GM19452 (cell line): ENCODE data around the gene CALHM5.
A peak's percentile ranks its signal among the peaks of the same experiment; 100 is the strongest.

ENCODE experiments used
- ATAC-seq: cut with Tn5 transposase; IDR thresholded peaks from one replicate; pipeline ENCODE4 v1.9.1; 2021; ENCODE audit not compliant: unreplicated experiment

Gene CALHM5

DNA sequence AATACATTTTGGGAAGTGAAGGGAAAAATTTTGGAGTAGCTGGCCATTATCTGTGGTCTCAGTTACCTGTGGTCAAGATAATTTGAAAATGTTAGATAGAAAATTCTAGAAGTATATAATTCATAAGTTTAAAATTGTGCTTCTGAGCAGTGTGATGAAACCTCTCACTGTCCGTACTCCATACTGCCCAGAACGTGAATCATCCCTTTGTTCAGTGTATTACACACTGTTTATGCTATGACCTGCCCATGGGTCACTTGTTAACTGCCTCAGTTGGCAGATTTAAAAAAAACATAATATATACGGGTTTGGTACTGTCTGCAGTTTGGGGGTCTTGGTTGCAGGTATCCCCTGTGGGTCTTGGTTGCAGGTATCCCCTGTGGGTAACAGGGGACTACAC, 4.1 kb upstream of the CALHM5 start:
- no peak for ATAC-seq

GRCh38 chr6:116508527-116508926, 2.9 kb upstream of the CALHM5 start:
- no peak for ATAC-seq

- ATAC-seq: peak; percentile 78
These were observed 696 bp downstream of the CALHM5 start for GRCh38 chr6:116512111-116512559.

GRCh38 chr6:116512734-116513133, 1.3 kb downstream of the CALHM5 start:
- ATAC-seq: no peak

- no peak for ATAC-seq
These were observed 1.9 kb downstream of the CALHM5 start for GRCh38 chr6:116513224-116513875.

GRCh38 chr6:116514111-116514510, 2.7 kb downstream of the CALHM5 start:
- no peak for ATAC-seq

DNA sequence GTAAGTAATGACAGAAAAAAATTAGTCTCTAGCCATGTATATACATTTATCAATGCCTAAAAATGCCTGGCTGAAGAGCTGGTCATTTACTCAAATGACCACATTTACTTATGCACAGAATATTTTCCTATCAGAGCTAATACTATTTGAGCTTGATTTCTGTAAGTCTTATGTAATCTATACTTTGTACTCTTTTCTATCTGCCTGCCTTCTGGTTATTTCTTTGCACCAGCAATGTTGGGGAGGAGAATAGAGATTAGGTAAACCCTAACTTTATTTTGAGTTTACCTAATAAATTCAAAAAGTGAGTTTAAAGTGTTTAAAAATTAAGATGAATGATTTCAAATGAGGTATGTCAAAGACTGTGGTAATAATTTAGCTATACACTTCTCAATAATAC, 3.7 kb downstream of the CALHM5 start:
- no peak for ATAC-seq

GRCh38 chr6:116518621-116519368, 7.4 kb downstream of the CALHM5 start:
- no peak for ATAC-seq

GRCh38 chr6:116522896-116523295, 11.5 kb downstream of the CALHM5 start:
- ATAC-seq: no peak

DNA sequence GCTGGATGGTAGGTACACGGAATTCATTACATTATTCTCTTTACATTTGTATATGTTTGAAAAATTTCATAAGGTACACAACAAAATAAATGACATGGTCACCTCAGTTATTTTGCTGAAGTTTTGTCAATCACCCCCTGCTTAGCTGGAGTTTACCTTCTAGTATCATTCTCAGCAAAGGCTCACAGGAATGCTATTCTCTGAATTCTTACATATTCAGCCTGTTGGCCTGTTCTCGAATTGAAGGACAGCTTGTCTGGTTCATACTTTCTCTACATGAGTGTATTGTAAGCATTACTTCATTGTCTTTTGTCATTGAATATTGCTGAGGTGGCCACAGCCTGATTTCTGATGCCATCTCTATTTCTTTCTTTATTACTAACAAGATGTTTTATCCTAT, 12.8 kb downstream of the CALHM5 start:
- ATAC-seq: no peak

DNA sequence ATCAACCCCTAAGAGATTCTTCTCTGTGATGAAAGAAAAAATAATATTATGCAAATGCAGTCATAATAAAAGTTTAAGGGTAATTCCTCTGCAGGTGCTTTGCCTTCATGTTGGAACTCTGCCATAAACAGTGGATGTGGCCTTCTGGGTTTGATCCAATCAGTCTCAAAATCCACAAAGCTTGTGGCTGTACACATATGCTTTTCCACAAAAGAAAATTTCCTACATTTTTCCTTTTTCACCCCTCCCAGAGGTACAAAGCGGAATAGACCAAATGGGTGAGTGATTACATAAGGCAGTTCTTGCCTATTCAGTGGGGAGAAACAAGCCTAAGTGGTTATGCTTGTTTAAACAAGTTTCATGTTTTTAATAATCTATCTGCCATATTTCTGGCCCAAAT, 16.7 kb downstream of the CALHM5 start:
- ATAC-seq: no peak

DNA sequence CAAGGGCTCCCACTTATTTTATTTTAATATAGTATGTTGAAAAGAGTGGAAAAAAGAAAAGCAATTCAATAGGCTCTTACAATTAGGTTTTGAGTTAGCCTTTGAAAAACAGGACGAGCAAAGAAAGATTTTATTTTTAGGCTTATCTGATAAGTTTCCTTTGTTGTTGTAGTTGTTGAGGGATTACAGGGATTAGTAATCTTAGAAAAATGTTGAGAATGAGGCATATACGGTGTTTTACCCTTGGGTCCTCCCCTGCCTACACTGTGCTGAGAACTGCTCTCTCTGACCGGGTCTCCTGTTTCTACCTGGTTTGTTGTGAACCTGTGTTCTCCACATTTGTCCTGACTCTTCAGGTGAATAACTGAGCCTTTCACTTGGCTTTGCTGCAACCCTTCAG, 17.3 kb downstream of the CALHM5 start:
- no peak for ATAC-seq

- ATAC-seq: no peak
These were observed 18.2 kb downstream of the CALHM5 start for GRCh38 chr6:116529466-116530290.

DNA sequence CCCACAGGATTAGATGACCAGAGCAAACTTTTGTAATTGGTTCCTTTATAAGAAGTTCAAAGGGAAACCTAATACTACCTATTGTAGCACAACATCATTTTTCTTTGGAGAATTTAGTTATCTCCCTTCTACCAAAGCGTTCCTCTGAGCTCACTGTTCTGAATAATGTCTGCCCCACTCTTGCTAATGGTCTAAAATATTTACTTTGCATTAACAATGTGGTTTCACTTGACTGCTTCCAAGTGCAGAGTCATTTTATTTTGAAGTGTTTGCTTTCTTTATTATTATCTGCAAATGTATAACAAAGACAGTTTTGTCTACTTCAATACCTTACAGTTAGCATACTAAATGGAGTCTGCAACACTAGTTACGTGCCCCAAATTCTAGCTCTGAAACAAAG, 19.0 kb downstream of the CALHM5 start:
- ATAC-seq: no peak

- no peak for ATAC-seq
These were observed 20.5 kb downstream of the CALHM5 start for GRCh38 chr6:116531675-116532570.

GRCh38 chr6:116533233-116533957, 22.0 kb downstream of the CALHM5 start:
- no peak for ATAC-seq

- ATAC-seq: no peak
These were observed 23.7 kb downstream of the CALHM5 start for GRCh38 chr6:116535109-116535508.

DNA sequence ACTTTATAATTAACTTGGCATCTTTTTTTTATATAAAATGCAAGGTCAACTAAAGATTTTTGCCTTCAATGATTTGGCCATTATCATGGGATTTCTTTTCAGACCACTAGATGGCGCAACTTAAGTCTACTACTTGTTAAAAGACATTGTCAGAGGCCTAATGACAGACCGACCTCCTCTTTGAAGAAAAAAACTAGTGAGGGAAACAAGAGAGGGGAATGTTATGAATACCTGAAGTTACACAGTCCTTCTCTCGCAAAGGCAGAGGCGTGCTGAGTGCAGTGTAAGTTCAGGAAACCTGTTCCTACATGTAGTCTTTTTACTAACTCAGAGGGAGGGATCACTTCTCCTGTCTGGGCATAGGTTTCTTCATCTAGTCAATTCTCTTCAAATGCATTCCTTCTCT, 24.8 kb downstream of the CALHM5 start:
- peak; percentile 60 for ATAC-seq

GRCh38 chr6:116542426-116542825, 31.0 kb downstream of the CALHM5 start:
- no peak for ATAC-seq

- ATAC-seq: no peak
These were observed 31.7 kb downstream of the CALHM5 start for GRCh38 chr6:116543149-116543548.
